ENCODE measurements around the gene SUN5. TPM values are rescaled to one million over a fixed set of nuclear protein-coding genes. Genes with fewer than 3 reads are reported as not detected.

Gene SUN5
- total and polyA plus RNA-seq, 4 donors = not detected

- DNase-seq (ENCODE audit: low spot score) = no peak
- peaks cover 0 to 2% (median 0%) of the 10 kb centered on the region in 4 donors for H3K27me3 ChIP-seq (ENCODE audit: control insufficient read depth in 4 of 4, insufficient read depth in 4 of 4, low read length in 3 of 4)
- TF ChIP-seq, protein P1, sequence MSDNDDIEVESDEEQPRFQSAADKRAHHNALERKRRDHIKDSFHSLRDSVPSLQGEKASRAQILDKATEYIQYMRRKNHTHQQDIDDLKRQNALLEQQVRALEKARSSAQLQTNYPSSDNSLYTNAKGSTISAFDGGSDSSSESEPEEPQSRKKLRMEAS (IDR thresholded peaks at IDR 0.05) = no peak
- TF ChIP-seq HNF4G (IDR thresholded peaks at IDR 0.05) = no peak
- no peaks in the 10 kb centered on the region for H3K9me3 ChIP-seq (ENCODE audit: control insufficient read depth in 4 of 4, low read length in 3 of 4)
- no peak overlapping the region for H3K27ac ChIP-seq (ENCODE audit: low read depth in 1 of 2, low read length in 2 of 2)
- no peak overlapping the region for H3K9ac ChIP-seq (ENCODE audit: low read depth in 1 of 2, low read length in 2 of 2)
- 85% methylated on average over 15 of the region's 15 CpGs for WGBS
- no peak overlapping the region for H3K4me3 ChIP-seq (ENCODE audit: low read depth in 1 of 3, low read length in 3 of 3)
- no peaks in the 10 kb centered on the region for H3K36me3 ChIP-seq (ENCODE audit: control insufficient read depth in 4 of 4, insufficient read depth in 3 of 4, low read depth in 1 of 4, low read length in 3 of 4)
- H3K4me1 ChIP-seq (ENCODE audit: control insufficient read depth in 4 of 4, insufficient read depth in 4 of 4, low read length in 3 of 4) = peaks cover 0 to 5% (median 1%) of the 10 kb centered on the region in 4 donors
These were observed 8.3 kb upstream of the SUN5 start for GRCh38 chr20:33012327-33013189.

DNA sequence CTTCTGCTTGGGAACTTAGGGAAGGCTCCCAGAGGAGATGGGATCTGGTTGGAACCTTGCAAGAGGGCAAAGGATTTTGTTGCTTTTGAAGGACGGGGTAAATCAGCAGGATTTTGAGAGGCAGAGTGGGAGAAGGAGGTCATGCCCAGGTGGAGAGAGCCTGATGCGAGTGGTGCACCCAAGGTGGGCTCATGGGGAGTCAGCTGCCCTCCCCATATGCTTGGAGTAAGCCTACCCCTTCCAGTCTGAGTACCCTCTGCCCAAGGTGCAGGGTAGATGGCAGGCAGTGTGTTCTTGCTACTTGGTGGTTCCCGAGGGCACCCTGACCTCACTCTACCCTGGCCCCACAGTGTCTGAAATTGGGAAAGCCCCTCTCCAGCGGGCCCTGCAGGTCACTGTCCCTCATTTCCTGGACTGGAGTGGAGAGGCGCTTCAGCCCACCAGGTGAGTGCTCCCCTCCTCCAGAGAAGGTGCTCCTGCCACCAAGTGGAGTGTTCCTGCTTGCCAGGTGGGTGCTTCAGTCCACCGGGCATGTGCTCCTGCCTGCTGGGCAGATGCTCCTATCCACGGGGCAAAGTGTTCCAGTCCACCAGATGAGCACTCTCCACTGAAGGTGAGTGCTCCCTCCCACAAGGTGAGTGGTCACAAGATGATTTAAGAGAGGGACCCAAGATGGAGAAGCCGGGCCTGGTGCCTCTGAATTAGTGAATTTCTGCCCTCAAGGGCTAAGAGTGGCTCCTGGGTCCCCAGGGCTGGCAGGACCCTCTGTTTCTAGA lies 6.6 kb upstream of the SUN5 start:
- no peak for DNase-seq (ENCODE audit: low spot score)
- no peak overlapping the region for H3K9ac ChIP-seq (ENCODE audit: low read depth in 1 of 2, low read length in 2 of 2)
- 89% methylated on average over 8 of the region's 8 CpGs for WGBS

More for the DNA sequence above, 6.6 kb upstream of the SUN5 start:
- Histone ChIP-seq H3K4me1 (ENCODE audit: control insufficient read depth in 4 of 4, insufficient read depth in 4 of 4, low read length in 3 of 4) (peaks cover 0 to 7% (median 1%) of the 10 kb centered on the region in 4 donors), H3K4me3 (ENCODE audit: low read depth in 1 of 3, low read length in 3 of 3) (no peak overlapping the region), H3K36me3 (ENCODE audit: control insufficient read depth in 4 of 4, insufficient read depth in 3 of 4, low read depth in 1 of 4, low read length in 3 of 4) (no peaks in the 10 kb centered on the region), H3K27me3 (ENCODE audit: control insufficient read depth in 4 of 4, insufficient read depth in 4 of 4, low read length in 3 of 4) (peaks cover 0 to 2% (median 0%) of the 10 kb centered on the region in 4 donors), H3K9me3 (ENCODE audit: control insufficient read depth in 4 of 4, low read length in 3 of 4) (no peaks in the 10 kb centered on the region), H3K27ac (ENCODE audit: low read depth in 1 of 2, low read length in 2 of 2) (no peak overlapping the region)
- TF ChIP-seq HNF4A (conservative IDR thresholded peaks at IDR 0.05) = no peak
- no peak for TF ChIP-seq FOXA2 (IDR thresholded peaks at IDR 0.05)
- TF ChIP-seq HNF4G (IDR thresholded peaks at IDR 0.05) = no peak
- TF ChIP-seq, protein P2, sequence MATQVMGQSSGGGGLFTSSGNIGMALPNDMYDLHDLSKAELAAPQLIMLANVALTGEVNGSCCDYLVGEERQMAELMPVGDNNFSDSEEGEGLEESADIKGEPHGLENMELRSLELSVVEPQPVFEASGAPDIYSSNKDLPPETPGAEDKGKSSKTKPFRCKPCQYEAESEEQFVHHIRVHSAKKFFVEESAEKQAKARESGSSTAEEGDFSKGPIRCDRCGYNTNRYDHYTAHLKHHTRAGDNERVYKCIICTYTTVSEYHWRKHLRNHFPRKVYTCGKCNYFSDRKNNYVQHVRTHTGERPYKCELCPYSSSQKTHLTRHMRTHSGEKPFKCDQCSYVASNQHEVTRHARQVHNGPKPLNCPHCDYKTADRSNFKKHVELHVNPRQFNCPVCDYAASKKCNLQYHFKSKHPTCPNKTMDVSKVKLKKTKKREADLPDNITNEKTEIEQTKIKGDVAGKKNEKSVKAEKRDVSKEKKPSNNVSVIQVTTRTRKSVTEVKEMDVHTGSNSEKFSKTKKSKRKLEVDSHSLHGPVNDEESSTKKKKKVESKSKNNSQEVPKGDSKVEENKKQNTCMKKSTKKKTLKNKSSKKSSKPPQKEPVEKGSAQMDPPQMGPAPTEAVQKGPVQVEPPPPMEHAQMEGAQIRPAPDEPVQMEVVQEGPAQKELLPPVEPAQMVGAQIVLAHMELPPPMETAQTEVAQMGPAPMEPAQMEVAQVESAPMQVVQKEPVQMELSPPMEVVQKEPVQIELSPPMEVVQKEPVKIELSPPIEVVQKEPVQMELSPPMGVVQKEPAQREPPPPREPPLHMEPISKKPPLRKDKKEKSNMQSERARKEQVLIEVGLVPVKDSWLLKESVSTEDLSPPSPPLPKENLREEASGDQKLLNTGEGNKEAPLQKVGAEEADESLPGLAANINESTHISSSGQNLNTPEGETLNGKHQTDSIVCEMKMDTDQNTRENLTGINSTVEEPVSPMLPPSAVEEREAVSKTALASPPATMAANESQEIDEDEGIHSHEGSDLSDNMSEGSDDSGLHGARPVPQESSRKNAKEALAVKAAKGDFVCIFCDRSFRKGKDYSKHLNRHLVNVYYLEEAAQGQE (IDR thresholded peaks at IDR 0.05) = no peak
- TF ChIP-seq YY1 (IDR thresholded peaks at IDR 0.05) = no peak
- TF ChIP-seq ZBTB33 (IDR thresholded peaks at IDR 0.05) = no peak
- TF ChIP-seq NR2F2 (IDR thresholded peaks at IDR 0.05) = no peak
- TF ChIP-seq ATF3 (IDR thresholded peaks at IDR 0.05) = no peak
- TF ChIP-seq RAD21 (IDR thresholded peaks at IDR 0.05) = no peak
- no peak for TF ChIP-seq JUND (IDR thresholded peaks at IDR 0.05)
- no peak for TF ChIP-seq TAF1 (conservative IDR thresholded peaks at IDR 0.05)
- TF ChIP-seq RXRA (IDR thresholded peaks at IDR 0.05) = no peak
- TF ChIP-seq, protein P1 (IDR thresholded peaks at IDR 0.05) = no peak
- no peak for TF ChIP-seq GABPA (IDR thresholded peaks at IDR 0.05 in 1 of 2, conservative IDR thresholded peaks at IDR 0.05 in 1 of 2)
- no peak for TF ChIP-seq SP1 (IDR thresholded peaks at IDR 0.05)
- no peak for TF ChIP-seq CTCF (IDR thresholded peaks at IDR 0.05; ENCODE audit: low read depth, low read length, missing input control)
